HG03060 (cell line): ENCODE measurements around the gene KRT20.
"Not testable (repeated sequence)": the region's sequence is repeated elsewhere in the genome, so short reads cannot be mapped to it uniquely, and the experiment has no call there.

Source experiments
- ATAC-seq: cut with Tn5 transposase; IDR thresholded peaks from one replicate; pipeline ENCODE4 v1.9.1; 2021; ENCODE audit warnings: low read depth, moderate number of reproducible peaks; ENCODE audit not compliant: unreplicated experiment

KRT20 gene

DNA sequence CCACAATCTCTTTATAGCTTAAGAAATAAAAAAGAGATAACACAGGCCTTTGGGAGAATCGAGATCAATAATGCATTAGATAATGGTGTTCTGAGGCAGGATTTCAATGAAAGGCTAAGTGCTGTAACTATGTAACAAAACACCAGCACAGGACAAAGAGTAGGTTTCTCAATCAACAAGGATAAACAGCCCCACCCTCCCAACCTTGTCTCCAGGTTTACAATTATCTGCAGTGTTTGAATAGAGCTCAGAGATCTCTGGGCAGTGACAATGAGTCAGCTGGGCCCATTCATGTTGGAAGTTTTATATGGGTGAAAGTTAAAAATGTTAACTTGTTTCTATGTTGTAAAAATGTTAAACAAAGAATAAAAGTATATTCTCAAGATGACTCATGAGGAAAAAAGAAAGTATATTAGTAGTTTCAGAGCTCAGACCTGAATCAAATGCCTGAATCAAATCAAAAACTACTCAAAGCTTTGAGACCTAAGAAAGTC, 17.0 kb upstream of the KRT20 start:
- ATAC-seq: no peak

GRCh38 chr17:40900809-40901356, 15.8 kb upstream of the KRT20 start:
- ATAC-seq: no peak

- no peak for ATAC-seq
Observed at GRCh38 chr17:40896916-40897455, 11.9 kb upstream of the KRT20 start.

DNA sequence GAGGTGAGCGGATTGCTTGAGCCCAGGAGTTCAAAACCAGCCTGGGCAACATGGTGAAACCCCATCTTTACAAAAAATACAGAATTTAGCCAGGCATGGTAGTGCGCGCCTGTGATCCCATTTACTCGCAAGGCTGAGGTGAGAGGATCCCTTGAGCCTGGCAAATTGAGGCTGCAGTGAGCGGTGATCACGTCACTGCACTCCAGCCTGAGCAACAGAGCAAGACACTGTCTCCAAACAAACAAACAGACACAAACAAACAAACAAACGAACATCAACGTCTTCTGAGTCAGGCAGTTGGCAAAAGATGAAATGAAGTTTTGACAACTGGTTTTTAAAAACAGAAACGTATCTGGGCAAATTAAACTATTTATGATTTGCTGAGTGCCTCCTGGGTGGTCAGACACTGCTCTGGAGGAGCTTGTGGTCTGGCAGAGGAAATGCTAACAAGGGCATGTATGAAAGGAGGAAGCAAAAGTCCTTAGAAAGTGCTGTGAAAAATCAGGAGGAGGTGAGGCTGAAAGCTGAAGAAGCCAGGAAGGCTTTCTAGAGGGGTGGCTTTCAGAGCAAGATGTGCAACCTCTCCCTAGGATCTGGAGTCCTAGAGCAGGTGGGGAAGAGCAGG, 10.2 kb upstream of the KRT20 start:
- ATAC-seq: no peak

GRCh38 chr17:40888196-40888720, 3.2 kb upstream of the KRT20 start:
- no peak for ATAC-seq

GRCh38 chr17:40886090-40886489, 1.0 kb upstream of the KRT20 start:
- no peak for ATAC-seq

- ATAC-seq: no peak
Observed at GRCh38 chr17:40883626-40884334, 1.3 kb downstream of the KRT20 start.

- ATAC-seq: no peak
Observed at GRCh38 chr17:40883031-40883430, 2.0 kb downstream of the KRT20 start.

DNA sequence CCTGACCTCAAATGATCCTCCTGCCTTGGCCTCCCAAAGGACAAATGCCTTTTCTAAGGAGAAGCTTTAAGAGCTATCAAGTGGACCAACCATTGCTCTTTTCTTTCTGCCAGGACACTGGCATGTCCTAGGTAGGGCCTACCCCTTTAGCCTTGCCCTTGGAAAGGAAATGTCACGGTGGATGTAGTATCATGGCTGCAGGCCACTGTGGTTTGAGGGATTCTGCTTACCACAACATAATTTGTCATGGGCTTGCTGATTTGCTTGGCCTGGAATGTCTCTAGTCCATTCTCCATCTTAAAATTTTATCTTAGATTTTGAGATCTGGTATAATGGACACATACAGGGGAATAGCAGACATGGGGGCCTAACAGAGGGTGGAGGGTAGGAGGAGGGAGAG, 6.0 kb downstream of the KRT20 start:
- no peak for ATAC-seq

DNA sequence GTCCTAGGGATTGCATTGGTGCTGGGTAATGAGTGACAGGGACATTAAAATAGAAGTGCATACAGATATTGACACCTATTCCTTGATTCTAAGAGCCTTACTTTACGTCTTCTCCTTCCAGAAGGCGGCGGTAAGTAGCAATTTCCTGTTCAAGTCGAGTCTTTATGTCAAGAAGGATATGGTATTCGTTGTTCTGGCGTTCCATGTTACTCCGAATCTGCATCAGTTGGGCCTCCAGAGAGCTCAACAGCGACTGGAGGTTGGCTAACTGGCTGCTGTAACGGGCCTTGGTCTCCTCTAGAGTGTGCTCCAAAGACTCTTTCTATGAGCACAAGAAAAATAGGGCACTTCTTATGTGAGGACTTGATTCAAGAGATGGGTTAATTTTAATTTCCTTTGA, 7.0 kb downstream of the KRT20 start:
- no peak for ATAC-seq

- ATAC-seq: no peak
Observed at GRCh38 chr17:40873801-40874200, 11.2 kb downstream of the KRT20 start.

DNA sequence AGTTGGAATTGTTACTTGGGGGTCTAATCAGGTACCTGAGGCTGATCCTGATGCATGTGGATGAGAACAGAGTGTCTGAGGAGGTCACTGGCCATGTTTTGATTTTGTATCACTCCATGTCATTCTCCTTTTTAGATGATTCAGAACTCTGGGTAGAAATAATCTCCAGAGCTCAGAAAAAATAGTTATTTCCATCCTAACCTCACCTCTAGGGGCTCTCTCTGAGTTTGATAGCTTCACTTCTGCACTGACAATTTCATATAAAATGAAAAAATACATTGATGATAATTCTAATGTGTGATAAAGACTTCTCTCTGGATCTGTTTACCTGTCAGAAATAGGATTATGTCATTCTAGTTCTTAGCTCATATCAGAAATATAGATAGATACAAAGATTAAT, 11.8 kb downstream of the KRT20 start:
- ATAC-seq: no peak

- no peak for ATAC-seq
Observed at GRCh38 chr17:40872416-40872815, 12.6 kb downstream of the KRT20 start.

- ATAC-seq: no peak
Observed at GRCh38 chr17:40871316-40871715, 13.7 kb downstream of the KRT20 start.

DNA sequence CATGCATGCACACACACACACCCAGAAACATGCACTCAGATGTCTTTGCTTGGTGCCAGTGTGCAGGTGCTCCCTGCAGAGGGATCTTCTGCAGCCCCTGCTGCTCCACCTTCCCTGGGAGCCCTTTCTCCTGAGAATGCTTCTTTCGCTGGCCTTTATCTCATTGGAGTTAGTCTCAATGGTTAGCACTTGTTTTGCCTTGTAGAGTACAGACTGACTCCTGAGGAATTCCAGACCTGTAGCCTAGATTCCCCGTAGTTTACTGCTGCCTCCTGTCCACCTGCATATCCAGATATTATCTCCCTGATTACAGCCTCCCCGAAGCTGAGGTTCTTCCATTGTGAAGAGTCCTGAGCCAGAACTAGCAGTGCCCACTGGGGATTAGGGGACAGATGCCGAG, 14.9 kb downstream of the KRT20 start:
- no peak for ATAC-seq

GRCh38 chr17:40866838-40867237, 18.2 kb downstream of the KRT20 start, which contains the start of gene KRT12:
KRT12 (minus strand) TSS chr17:40867223; CDS start chr17:40867186, 37 bp downstream.
- no peak for ATAC-seq

GRCh38 chr17:40864661-40865390, 20.2 kb downstream of the KRT20 start:
- no peak for ATAC-seq

GRCh38 chr17:40862985-40863733, 21.9 kb downstream of the KRT20 start:
- no peak for ATAC-seq

DNA sequence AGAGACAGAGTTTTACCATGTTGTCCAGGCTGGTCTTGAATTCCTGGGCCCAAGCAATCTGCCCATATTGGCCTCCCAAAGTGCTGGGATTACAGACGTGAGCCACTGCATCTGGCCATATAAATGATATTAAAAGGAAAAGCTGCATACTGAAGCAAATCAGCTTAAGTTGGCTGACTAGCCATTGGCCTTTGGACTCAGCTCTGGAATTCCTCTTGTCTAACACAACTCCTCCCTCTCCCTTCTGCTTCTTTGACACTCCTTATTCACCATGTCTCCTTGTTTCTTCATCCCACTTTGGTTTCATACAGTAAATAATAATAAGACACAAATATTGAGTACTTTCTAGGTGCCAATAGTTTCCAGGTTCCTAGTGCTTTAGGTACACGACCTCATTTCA, 25.5 kb downstream of the KRT20 start:
- ATAC-seq: no peak

DNA sequence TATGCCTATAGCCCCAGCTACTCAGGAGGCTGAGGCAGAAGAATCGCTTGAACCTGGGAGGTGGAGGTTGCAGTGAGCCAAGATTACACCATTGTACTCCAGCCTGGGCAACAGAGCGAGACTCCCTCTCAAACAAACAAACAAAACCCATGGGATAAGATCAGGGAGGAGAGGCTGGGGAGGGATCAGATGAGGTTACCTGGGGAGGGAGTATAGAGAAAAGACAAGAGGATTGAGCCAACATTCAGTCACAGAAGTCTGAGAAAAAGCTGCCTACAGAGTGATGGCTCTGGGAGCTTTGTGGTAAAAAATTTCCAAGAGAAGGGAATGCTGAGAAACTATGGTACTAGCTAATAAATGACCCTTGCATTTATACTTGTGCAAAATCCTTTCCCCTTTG, 26.4 kb downstream of the KRT20 start:
- not testable (repeated sequence) for ATAC-seq
